Lower leg skin (tissue), 3 donors: ENCODE data around the gene SULT1A3.
"Not testable (repeated sequence)": the region's sequence is repeated elsewhere in the genome, so short reads cannot be mapped to it uniquely, and the experiment has no call there.

Experiments
- CTCF ChIP-seq, 3 donors: fragments of 450-650 bp; IDR thresholded peaks; one replicate each; pipeline ENCODE4 v1.5.1; 2016; ENCODE audit warnings: antibody characterized with exemption in 3 of 3, mild to moderate bottlenecking in 3 of 3, moderate library complexity in 2 of 3
- POLR2A ChIP-seq, 2 donors: fragments of 450-650 bp; IDR thresholded peaks; one replicate each; pipeline ENCODE4 v1.6.1; 2016 to 2017; ENCODE audit warnings: antibody characterized with exemption in 2 of 2, mild to moderate bottlenecking in 1 of 2, moderate library complexity in 1 of 2

- TF ChIP-seq POLR2A, CTCF (IDR thresholded peaks at IDR 0.05): not testable (repeated sequence)
Observed at GRCh38 chr16:30194172-30194925, 4.7 kb upstream of the SULT1A3 start.
